Ovary (tissue), 9 donors: Measurements from ENCODE around the gene MBOAT2. TPM values are rescaled to one million over a fixed set of nuclear protein-coding genes. Genes with fewer than 3 reads are reported as not detected.

Experiments used
- DNase-seq, 5 donors: peaks; one replicate each; pipeline ENCODE4 v3.0.0-alpha.2; 2019 to 2020
- H3K27ac ChIP-seq, 2 donors: fragments of 200-600 bp; one replicate each; pipeline versions ENCODE4 v1.5.1 to v1.8.0; 2019 to 2022
- H3K27me3 ChIP-seq: fragments of 200-600 bp; one replicate; pipeline ENCODE4 v1.8.0; 2022
- H3K36me3 ChIP-seq: fragments of 200-600 bp; sonication (generic); one replicate; pipeline ENCODE4 v1.5.1; 2019
- H3K4me1 ChIP-seq: one replicate; pipeline ENCODE4 v1.8.1; 2013; ENCODE audit warnings: mild to moderate bottlenecking, moderate library complexity; ENCODE audit not compliant: insufficient read depth
- H3K4me3 ChIP-seq: fragments of 200-600 bp; sonication (generic); one replicate; pipeline ENCODE4 v1.5.1; 2017
- H3K9me3 ChIP-seq, 2 donors: fragments of 200-600 bp in 1 of 2; sonication (generic) in 1 of 2; one replicate each; pipeline versions ENCODE4 v1.5.1 to v1.8.1; 2013 to 2019; ENCODE audit warnings: mild to moderate bottlenecking in 1 of 2, moderate library complexity in 1 of 2
- CTCF ChIP-seq, 3 donors: fragments of 450-650 bp in 2 of 3; fragments of 200-600 bp in 1 of 3; IDR thresholded peaks; one replicate each; pipeline versions ENCODE4 v1.5.1 to v1.8.0; 2016 to 2022; ENCODE audit warnings: antibody characterized with exemption in 3 of 3, mild to moderate bottlenecking in 1 of 3
- EP300 ChIP-seq: sonication (generic); formaldehyde crosslinking; IDR thresholded peaks from one replicate; pipeline ENCODE4 v1.6.1; 2017; ENCODE audit warnings: antibody characterized with exemption
- POLR2A ChIP-seq: fragments of 450-650 bp; IDR thresholded peaks from one replicate; pipeline ENCODE4 v1.6.1; 2017; ENCODE audit warnings: antibody characterized with exemption, mild to moderate bottlenecking, moderate library complexity
- WGBS, 3 donors: extraction: QIAGEN DNeasy Blood & Tissue Kit in 1 of 3; methylation state at CpG; one replicate each; pipeline versions ENCODE4 v1.1.5 to v1.1.7; 2013 to 2017; 5-methylcytosine and 5-hydroxymethylcytosine counted together
- intact Hi-C, 4 donors: fragments of 100-400 bp; cut with DNase I; formaldehyde crosslinking; loops; one replicate each; pipeline versions ENCODE4 v1.11.0 to v1.15.1; 2022 to 2023
- polyA plus RNA-seq, 2 donors: library from polyadenylated mRNA; stranded (reverse); fragments of 200-250 nt in 1 of 2; fragments of 350-450 nt in 1 of 2; fragmentation: Illumina TruSeq in 1 of 2; extraction: RNeasy Lipid Tissue Mini Kit (QIAGEN cat#74804) in 1 of 2; gene quantifications; one replicate each; pipeline ENCODE4 v1.2.3, GENCODE V29; 2013 to 2014
- total RNA-seq, 7 donors: library from RNA; depleted of rRNA in 2 of 7; stranded (reverse); fragments of >200 nt in 2 of 7; fragmentation: NEBNext Ultra II Directional in 3 of 7; extraction: Animal tissue kit (Norgen Biotek cat#: 25700) in 3 of 7; gene quantifications; one replicate each; pipeline versions ENCODE4 v1.1.0 to v1.2.4, GENCODE V29; 2016 to 2023
- donor health status: DM: no; HTN: no; CAD: no; lungs with moderate emphysema.
- donor health status: DM: no; HTN: no; CAD: no.
- donor health status: Bipolar disorder and iron deficiency.
- donor health status: DM: yes; HTN: yes; CAD: no.
- donor health status: DM: no; HTN: no; CAD: no.
- donor health status: DM: yes; HTN: yes; CAD: no.

The MBOAT2 gene
- total and polyA plus RNA-seq, 9 donors: 8.4 to 51.0 (median 24.5) TPM

- Histone ChIP-seq H3K4me3 (no peak overlapping the region), H3K27ac (no peak overlapping the region), H3K36me3 (no peaks in the 10 kb centered on the region), H3K9me3 (no peaks in the 10 kb centered on the region), H3K4me1 (peaks cover 3% of the 10 kb centered on the region), H3K27me3 (no peaks in the 10 kb centered on the region)
- no peak for TF ChIP-seq CTCF (IDR thresholded peaks at IDR 0.05)
- TF ChIP-seq EP300: no peak
- no peak for TF ChIP-seq POLR2A
- DNase-seq: no peak
- intact Hi-C loops: no loop called here
- WGBS, 3 donors: 86 to 92% (median 90%) methylated on average over 9 of the region's 9 CpGs
Observed at GRCh38 chr2:8998418-8999101, 4.9 kb downstream of the MBOAT2 start.

- no peak for TF ChIP-seq EP300
- no peaks in the 10 kb centered on the region for H3K36me3 ChIP-seq
- no peak overlapping the region for H3K27ac ChIP-seq
- no peaks in the 10 kb centered on the region for H3K9me3 ChIP-seq
- DNase-seq: no peak
- no peak overlapping the region for H3K4me3 ChIP-seq
- intact Hi-C loops: no loop called here
- 29 to 69% (median 37%) methylated on average over 2 of the region's 2 CpGs for WGBS, 3 donors
- H3K4me1 ChIP-seq: peaks cover 3% of the 10 kb centered on the region
- H3K27me3 ChIP-seq: no peaks in the 10 kb centered on the region
Observed at GRCh38 chr2:8997631-8998030, 5.9 kb downstream of the MBOAT2 start.

GRCh38 chr2:8997108-8997507 is 6.4 kb downstream of the MBOAT2 start:
- intact Hi-C loops: no loop called here
- H3K27me3 ChIP-seq: no peaks in the 10 kb centered on the region
- H3K36me3 ChIP-seq: no peaks in the 10 kb centered on the region
- DNase-seq: no peak
- no peak overlapping the region for H3K4me3 ChIP-seq
- peaks cover under 1% of the 10 kb centered on the region for H3K4me1 ChIP-seq
- H3K27ac ChIP-seq: no peak overlapping the region
- 60 to 81% (median 81%) methylated on average over 5 of the region's 5 CpGs for WGBS, 3 donors
- no peak for TF ChIP-seq EP300
- TF ChIP-seq CTCF (IDR thresholded peaks at IDR 0.05): no peak
- TF ChIP-seq POLR2A: no peak
- no peaks in the 10 kb centered on the region for H3K9me3 ChIP-seq

GRCh38 chr2:8996006-8996405 is 7.5 kb downstream of the MBOAT2 start:
- intact Hi-C loops: no loop called here
- no peaks in the 10 kb centered on the region for H3K9me3 ChIP-seq
- 80 to 85% (median 82%) methylated on average over 4 of the region's 4 CpGs for WGBS, 3 donors
- DNase-seq: no peak
- H3K36me3 ChIP-seq: no peaks in the 10 kb centered on the region
- no peak for TF ChIP-seq CTCF (IDR thresholded peaks at IDR 0.05)
- no peak for TF ChIP-seq EP300
- TF ChIP-seq POLR2A: no peak
- H3K4me3 ChIP-seq: no peak overlapping the region
- no peaks in the 10 kb centered on the region for H3K4me1 ChIP-seq
- H3K27me3 ChIP-seq: no peaks in the 10 kb centered on the region
- H3K27ac ChIP-seq: no peak overlapping the region

GRCh38 chr2:8994386-8994785 is 9.1 kb downstream of the MBOAT2 start:
- H3K4me1 ChIP-seq: no peaks in the 10 kb centered on the region
- no peaks in the 10 kb centered on the region for H3K9me3 ChIP-seq
- 95 to 96% (median 95%) methylated on average over 6 of the region's 6 CpGs for WGBS, 3 donors
- no peaks in the 10 kb centered on the region for H3K36me3 ChIP-seq
- H3K27ac ChIP-seq: no peak overlapping the region
- peaks cover 3% of the 10 kb centered on the region for H3K27me3 ChIP-seq
- no peak for DNase-seq
- intact Hi-C loops: no loop called here
- H3K4me3 ChIP-seq: no peak overlapping the region
- TF ChIP-seq POLR2A: no peak
- TF ChIP-seq CTCF (IDR thresholded peaks at IDR 0.05): no peak
- no peak for TF ChIP-seq EP300
